ENCODE measurements around the gene EEF1AKMT4.
"Not testable (repeated sequence)": the region's sequence is repeated elsewhere in the genome, so short reads cannot be mapped to it uniquely, and the experiment has no call there.

Gene EEF1AKMT4

DNA sequence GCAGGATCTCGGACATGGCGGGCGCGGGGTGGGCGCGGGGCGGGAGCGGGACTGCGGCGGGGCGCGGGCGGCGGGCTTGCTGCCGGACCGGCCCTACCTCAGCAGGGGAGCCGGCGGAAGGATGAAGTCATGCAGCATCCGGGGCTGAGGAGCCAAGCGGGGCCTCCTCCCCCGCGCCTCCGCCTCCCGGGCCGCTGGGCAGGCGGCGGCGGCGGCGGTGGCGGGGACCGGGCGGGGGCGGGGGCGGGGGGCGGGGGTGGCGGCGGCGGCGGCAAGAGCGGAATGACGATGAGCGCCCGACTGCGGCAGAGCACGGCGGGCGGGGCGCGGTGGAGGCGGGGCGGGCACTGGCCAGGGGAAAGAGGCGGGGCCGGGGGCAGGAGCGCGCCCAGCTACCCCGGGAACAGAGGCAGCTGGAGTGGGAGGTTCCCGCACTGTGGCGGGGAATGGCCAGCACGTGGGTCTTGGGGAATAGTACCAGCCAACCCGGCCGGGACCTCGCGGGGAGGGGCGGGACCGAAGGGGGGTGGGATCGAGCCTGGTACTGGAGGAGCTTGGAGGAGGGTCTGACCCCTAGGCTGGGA lies 11.9 kb downstream of the EEF1AKMT4 start, which contains the start of gene CAMK2N2:
Gene CAMK2N2 (minus strand): TSS at position 284 of the 584 bp plus-strand sequence. CDS start 268 bp downstream, at position 16.
- peak within 1 kb of the TSS; percentile 85 for H3K27ac ChIP-seq

DNA sequence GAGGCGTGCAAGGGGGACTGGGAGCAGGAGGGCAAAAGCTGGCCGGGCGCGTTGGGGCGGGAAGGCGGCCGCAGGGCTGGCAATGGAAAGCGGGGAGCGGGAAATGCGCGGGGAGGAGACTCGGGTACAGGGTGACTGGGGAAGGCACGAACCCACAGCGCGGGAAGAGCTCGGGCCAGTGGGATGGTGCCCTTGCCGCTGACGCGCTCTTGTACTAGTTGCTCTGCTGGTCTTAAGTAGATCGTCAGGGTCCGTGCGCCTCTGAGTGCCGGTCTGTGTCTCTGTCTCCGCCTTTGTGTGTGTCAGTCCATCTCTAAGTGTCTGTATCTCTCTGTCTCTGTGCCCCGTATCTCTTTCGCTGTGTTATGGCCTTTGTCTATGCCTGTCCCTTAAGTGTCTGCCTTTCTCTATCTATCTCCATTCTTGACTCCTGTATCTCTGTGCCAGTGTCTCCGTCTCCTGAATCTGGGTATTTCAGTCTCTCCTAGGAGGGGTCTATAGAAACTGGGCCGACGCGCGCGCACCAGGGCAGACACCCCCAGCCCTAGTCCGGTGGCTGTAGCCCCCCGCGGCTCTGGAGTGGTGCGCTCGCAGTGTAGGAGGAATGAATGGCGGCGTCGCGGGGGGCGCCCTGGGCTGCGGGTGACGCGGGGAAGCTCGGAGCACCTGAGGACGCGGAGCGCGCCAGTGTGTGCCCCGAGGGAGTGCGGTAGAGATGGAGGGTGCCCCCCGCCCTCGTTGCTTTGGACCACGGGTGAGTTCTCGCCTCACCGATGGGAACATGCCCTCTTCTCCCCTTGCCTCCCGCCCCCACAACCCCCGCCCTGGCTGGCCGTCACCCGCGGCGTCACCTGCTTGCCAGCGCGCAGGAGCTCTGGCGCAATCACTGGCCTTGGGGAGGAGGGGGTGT lies 12.6 kb downstream of the EEF1AKMT4 start:
- no peak for TF ChIP-seq ZFX (IDR thresholded peaks at IDR 0.05; ENCODE audit: borderline replicate concordance)
- TF ChIP-seq, protein P1, sequence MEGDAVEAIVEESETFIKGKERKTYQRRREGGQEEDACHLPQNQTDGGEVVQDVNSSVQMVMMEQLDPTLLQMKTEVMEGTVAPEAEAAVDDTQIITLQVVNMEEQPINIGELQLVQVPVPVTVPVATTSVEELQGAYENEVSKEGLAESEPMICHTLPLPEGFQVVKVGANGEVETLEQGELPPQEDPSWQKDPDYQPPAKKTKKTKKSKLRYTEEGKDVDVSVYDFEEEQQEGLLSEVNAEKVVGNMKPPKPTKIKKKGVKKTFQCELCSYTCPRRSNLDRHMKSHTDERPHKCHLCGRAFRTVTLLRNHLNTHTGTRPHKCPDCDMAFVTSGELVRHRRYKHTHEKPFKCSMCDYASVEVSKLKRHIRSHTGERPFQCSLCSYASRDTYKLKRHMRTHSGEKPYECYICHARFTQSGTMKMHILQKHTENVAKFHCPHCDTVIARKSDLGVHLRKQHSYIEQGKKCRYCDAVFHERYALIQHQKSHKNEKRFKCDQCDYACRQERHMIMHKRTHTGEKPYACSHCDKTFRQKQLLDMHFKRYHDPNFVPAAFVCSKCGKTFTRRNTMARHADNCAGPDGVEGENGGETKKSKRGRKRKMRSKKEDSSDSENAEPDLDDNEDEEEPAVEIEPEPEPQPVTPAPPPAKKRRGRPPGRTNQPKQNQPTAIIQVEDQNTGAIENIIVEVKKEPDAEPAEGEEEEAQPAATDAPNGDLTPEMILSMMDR (IDR thresholded peaks at IDR 0.05) = no peak
- H3K27ac ChIP-seq = peak overlapping the region; percentile 85

More for the DNA sequence above, 11.9 kb downstream of the EEF1AKMT4 start, which contains the start of gene CAMK2N2:
- TF ChIP-seq ZFX (IDR thresholded peaks at IDR 0.05; ENCODE audit: borderline replicate concordance) = no peak
- TF ChIP-seq, protein P1 (IDR thresholded peaks at IDR 0.05) = no peak

DNA sequence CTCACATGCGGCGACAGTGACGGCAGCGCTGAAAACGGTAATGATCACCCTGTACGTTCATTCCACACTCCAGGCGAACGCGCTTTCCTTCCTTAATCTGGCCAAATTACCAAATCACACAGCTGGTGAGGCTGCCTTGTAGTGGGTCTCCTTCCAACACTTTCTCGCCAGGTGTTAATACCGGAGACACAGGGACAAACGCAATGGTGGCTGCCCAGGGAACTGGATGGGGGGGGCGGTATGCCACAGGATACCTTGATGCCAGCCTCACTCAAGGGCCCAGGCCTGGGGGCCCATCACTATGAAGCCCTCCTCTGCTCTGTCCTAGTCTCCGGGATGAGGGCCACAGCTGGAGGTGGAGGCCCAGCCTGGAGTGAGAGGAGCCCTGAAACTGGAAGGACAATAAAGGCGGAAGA lies 13.3 kb downstream of the EEF1AKMT4 start:
- H3K27ac ChIP-seq = peak overlapping the region; percentile 85
- TF ChIP-seq ZFX (IDR thresholded peaks at IDR 0.05; ENCODE audit: borderline replicate concordance) = no peak
- TF ChIP-seq, protein P1 (IDR thresholded peaks at IDR 0.05) = no peak

DNA sequence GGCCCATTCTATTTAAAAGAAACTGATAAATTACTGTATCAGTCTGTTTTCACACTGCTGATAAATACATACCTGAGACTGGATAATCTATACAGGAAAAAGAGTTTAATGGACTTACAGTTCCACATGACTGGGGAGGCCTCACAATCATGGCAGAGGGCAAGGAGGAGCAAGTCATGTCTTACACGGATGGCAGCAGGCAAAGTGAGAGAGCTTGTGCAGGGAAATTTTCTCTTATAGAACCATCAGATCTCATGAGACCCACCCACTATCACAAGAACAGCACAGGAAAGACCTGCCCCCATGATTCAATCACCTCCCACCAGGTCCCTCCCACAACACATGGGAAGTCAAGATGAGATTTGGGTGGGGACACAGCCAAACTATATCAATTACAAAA lies 17.8 kb downstream of the EEF1AKMT4 start:
- not testable (repeated sequence) for H3K27ac ChIP-seq

DNA sequence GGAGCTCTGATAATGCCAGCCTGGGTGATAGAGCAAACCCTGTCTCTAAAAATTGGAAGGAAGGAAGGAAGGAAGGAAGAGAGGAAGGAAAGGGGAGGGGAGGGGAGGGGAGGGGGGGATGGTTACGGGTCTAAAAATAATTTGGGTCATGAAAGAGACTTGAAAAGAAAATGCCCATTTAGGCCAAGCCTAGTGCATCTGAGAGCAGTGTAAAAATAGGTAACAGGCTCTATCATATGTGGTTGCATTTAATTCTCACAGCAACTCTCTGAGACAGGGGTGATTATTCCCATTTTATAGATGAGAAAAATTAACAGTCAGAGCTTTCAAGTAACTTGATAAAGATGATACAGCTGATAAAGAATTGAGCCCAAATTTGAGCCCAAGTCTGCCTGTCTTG lies 22.8 kb downstream of the EEF1AKMT4 start:
- H3K27ac ChIP-seq = no peak overlapping the region
- TF ChIP-seq, protein P1 (IDR thresholded peaks at IDR 0.05) = no peak
- no peak for TF ChIP-seq ZFX (IDR thresholded peaks at IDR 0.05; ENCODE audit: borderline replicate concordance)

DNA sequence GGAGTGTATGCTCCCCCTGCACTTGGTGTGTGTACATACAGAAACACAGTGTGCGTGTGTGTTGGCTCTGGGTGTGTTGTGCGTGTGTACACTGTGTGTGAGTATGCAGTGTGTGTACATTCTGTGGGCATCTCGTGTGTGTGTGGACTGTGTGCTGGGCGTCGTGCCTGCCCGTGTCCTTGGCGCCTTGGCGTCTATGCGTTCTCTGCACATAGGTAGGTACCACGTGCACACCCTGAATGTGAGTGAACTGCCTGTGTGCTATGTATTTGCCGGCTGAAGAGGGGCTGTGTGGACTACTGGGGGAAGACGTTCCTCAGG lies 25.9 kb downstream of the EEF1AKMT4 start:
- H3K27ac ChIP-seq = no peak overlapping the region
- TF ChIP-seq, protein P1 (IDR thresholded peaks at IDR 0.05) = no peak
- no peak for TF ChIP-seq ZFX (IDR thresholded peaks at IDR 0.05; ENCODE audit: borderline replicate concordance)

DNA sequence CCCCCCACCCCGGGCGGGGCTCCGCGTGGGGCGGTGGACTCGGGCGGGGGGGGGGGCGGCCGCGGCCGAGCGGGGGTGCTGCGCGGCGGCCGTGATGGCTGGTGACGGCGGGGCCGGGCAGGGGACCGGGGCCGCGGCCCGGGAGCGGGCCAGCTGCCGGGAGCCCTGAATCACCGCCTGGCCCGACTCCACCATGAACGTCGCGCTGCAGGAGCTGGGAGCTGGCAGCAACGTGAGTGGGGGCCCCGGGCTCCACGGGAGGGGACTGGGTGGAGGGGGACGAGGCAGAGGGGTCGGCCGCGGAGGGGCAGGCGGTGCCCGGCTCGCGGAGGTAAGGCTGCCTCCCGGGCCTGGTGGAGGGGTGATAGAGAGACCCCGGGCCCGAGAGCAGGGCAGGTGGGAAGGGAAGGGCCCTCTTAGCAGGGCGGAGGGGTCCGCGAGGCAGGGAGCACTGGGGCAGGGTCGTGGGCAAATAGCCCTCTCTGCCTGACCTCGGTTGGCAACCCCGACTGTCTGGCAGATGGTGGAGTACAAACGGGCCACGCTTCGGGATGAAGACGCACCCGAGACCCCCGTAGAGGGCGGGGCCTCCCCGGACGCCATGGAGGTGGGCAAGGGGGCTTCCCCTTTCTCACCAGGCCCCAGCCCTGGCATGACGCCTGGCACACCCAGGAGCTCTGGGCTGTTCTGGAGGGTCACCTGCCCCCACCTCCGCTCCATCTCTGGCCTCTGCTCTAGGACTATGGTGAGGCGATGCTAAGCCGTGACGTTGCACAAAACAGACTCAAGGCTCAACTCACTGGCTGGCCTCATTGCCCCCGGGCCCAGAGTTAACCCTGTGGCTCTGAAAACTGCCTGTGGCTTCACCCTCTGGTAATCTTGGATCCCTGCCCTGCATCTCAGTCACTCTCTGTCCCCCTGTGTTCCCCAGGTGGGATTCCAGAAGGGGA lies 26.8 kb downstream of the EEF1AKMT4 start, which contains the start of gene ECE2:
Gene ECE2 (plus strand): TSS at position 62 of the 950 bp plus-strand sequence. CDS start 132 bp downstream, at position 194.
- TF ChIP-seq ZFX (IDR thresholded peaks at IDR 0.05; ENCODE audit: borderline replicate concordance) = no peak
- TF ChIP-seq, protein P1 (IDR thresholded peaks at IDR 0.05) = no peak
- no peak within 1 kb of the TSS for H3K27ac ChIP-seq
